AG20443 (cell line): Measurements from ENCODE around the gene TBC1D3K.
"Not testable (repeated sequence)": the region's sequence is repeated elsewhere in the genome, so short reads cannot be mapped to it uniquely, and the experiment has no call there.

ENCODE experiments used
- DNase-seq: peaks from one replicate; pipeline ENCODE4 v3.0.0; 2012; ENCODE audit warnings: low spot score, mixed read lengths

Gene TBC1D3K

GRCh38 chr17:37924115-37924514 lies at the start of gene TBC1D3K:
TBC1D3K (plus strand) TSS chr17:37924415; CDS start chr17:37926000, 1,585 bp downstream.
- DNase-seq = not testable (repeated sequence)

- no peak for DNase-seq
Measured at GRCh38 chr17:37884516-37884915, 39.7 kb upstream of the TBC1D3K start.

GRCh38 chr17:37885136-37885535 lies 39.1 kb upstream of the TBC1D3K start:
- no peak for DNase-seq

GRCh38 chr17:37888881-37889280 lies 35.3 kb upstream of the TBC1D3K start:
- no peak for DNase-seq

- DNase-seq = not testable (repeated sequence)
Measured at GRCh38 chr17:37896961-37897360, 27.3 kb upstream of the TBC1D3K start.
